Astrocyte (in vitro differentiated cells and primary cell): ENCODE results near the gene A3GALT2.

Experiments
- CTCF ChIP-seq: IDR thresholded peaks from 2 replicates; pipeline ENCODE4 v1.5.1; 2011; ENCODE audit warnings: low read depth, mild to moderate bottlenecking, inconsistent platforms, low read length, moderate library complexity; ENCODE audit not compliant: insufficient read depth
- EZH2 ChIP-seq: IDR thresholded peaks from 2 replicates; pipeline ENCODE4 v1.6.1; 2012; ENCODE audit warnings: mild to moderate bottlenecking, low read length, inconsistent platforms; ENCODE audit not compliant: insufficient read depth

- TF ChIP-seq CTCF (no peak), EZH2 (no peak)
Observed at GRCh38 chr1:33364565-33364918, 43.6 kb upstream of the A3GALT2 start.
